Smooth muscle cell (in vitro differentiated cells): ENCODE data around the gene GUCY1A2. TPM values are rescaled to one million over a fixed set of nuclear protein-coding genes. Genes with fewer than 3 reads are reported as not detected.

Source experiments
- DNase-seq: peaks from one replicate; lab custom pipeline; 2025; ENCODE audit not compliant: unreplicated experiment; lab: John Stamatoyannopoulos, UW
- H2AFZ ChIP-seq: fragments of 200-600 bp; sonication (generic); 2 replicates; pipeline ENCODE4 v1.6.0; 2016; ENCODE audit warnings: antibody characterized with exemption, low read depth, mild to moderate bottlenecking
- H3F3A ChIP-seq: fragments of 200-600 bp; sonication (generic); 2 replicates; pipeline ENCODE4 v1.6.0; 2017; ENCODE audit warnings: antibody characterized with exemption, low read depth
- H3K27ac ChIP-seq: fragments of 200-600 bp; sonication (generic); 2 replicates; pipeline ENCODE4 v1.5.1; 2016; ENCODE audit warnings: low read depth, mild to moderate bottlenecking
- H3K27me3 ChIP-seq: fragments of 200-600 bp; sonication (generic); 2 replicates; pipeline ENCODE4 v1.6.1; 2016; ENCODE audit warnings: low read depth, mild to moderate bottlenecking
- H3K36me3 ChIP-seq: fragments of 200-600 bp; sonication (generic); 2 replicates; pipeline ENCODE4 v1.5.1; 2016; ENCODE audit warnings: low read depth
- H3K4me1 ChIP-seq: fragments of 200-600 bp; sonication (generic); 2 replicates; pipeline ENCODE4 v1.5.1; 2016; ENCODE audit warnings: low read depth
- H3K4me2 ChIP-seq: fragments of 200-600 bp; sonication (generic); 2 replicates; pipeline ENCODE4 v1.6.0; 2016; ENCODE audit warnings: mild to moderate bottlenecking
- H3K4me3 ChIP-seq: fragments of 200-600 bp; sonication (generic); 2 replicates; pipeline ENCODE4 v1.5.1; 2016; ENCODE audit warnings: mild to moderate bottlenecking
- H3K79me2 ChIP-seq: fragments of 200-600 bp; sonication (generic); 2 replicates; pipeline ENCODE4 v1.6.0; 2016; ENCODE audit warnings: low read depth, mild to moderate bottlenecking
- H3K9ac ChIP-seq: fragments of 200-600 bp; sonication (generic); 2 replicates; pipeline ENCODE4 v1.6.0; 2016; ENCODE audit warnings: low read depth
- H3K9me3 ChIP-seq: fragments of 200-600 bp; sonication (generic); replicated peaks from 2 replicates; pipeline ENCODE4 v1.5.1; 2016; ENCODE audit warnings: low read depth
- H4K20me1 ChIP-seq: fragments of 200-600 bp; sonication (generic); 2 replicates; pipeline ENCODE4 v1.6.0; 2016; ENCODE audit warnings: low read depth
- CTCF ChIP-seq: fragments of 200-600 bp; sonication (generic); IDR thresholded peaks from 2 replicates; pipeline ENCODE4 v1.5.1; 2017; ENCODE audit warnings: borderline replicate concordance, mild to moderate bottlenecking, antibody characterized with exemption; ENCODE audit not compliant: insufficient read depth, poor library complexity, severe bottlenecking
- WGBS: methylation state at CpG from one replicate; pipeline ENCODE4 v1.1.7; 2016; ENCODE audit warnings: low lambda C conversion rate; 5-methylcytosine and 5-hydroxymethylcytosine counted together
- polyA plus RNA-seq: library from polyadenylated mRNA; unstranded; fragments of >200 nt; fragmentation: Nextera tagmentation; extraction: Ambion mirVana; gene quantifications from 2 replicates; pipeline ENCODE4 v1.2.1, GENCODE V29; 2016
- total RNA-seq: library from RNA; depleted of rRNA; stranded (reverse); fragments of >200 nt; gene quantifications from 2 replicates; pipeline ENCODE4 v1.2.3, GENCODE V29; 2014

The GUCY1A2 gene
- total and polyA plus RNA-seq, 2 experiments from 2014 or later, result 0.08 to 1.1 TPM

DNA sequence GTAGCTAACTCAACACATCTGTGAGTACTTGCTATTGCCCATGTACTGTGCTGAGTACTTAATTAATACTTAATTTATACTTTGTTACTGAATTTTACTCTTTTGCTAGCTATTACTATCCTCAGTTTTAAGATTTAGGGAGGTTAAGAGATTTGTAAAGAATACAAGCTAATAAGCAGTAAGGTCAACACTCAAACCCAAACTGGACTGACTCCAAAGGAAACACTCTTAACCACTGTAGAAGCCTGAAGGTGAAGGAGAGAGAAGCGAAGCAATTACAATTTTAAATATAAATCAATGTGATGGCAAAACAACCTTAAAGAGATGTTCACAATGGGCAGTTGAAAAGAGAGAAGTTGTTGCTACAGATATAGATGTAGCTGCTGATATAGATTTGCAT is 204.5 kb downstream of the GUCY1A2 start:
- no peaks in the 10 kb centered on the region for H3F3A ChIP-seq
- no peaks in the 10 kb centered on the region for H3K36me3 ChIP-seq
- H2AFZ ChIP-seq, result no peak overlapping the region
- H3K79me2 ChIP-seq, result no peaks in the 10 kb centered on the region
- no peak for DNase-seq
- H3K9me3 ChIP-seq, result no peaks in the 10 kb centered on the region
- no peaks in the 10 kb centered on the region for H3K27me3 ChIP-seq
- WGBS, result 91% methylated on average over 1 of the region's 1 CpG
- no peaks in the 10 kb centered on the region for H4K20me1 ChIP-seq
- H3K4me2 ChIP-seq, result no peak overlapping the region
- H3K9ac ChIP-seq, result no peak overlapping the region
- TF ChIP-seq CTCF, result no peak
- H3K4me1 ChIP-seq, result no peaks in the 10 kb centered on the region
- H3K27ac ChIP-seq, result no peak overlapping the region
- no peak overlapping the region for H3K4me3 ChIP-seq

- Histone ChIP-seq H3K4me2 (no peak overlapping the region), H3K27me3 (no peaks in the 10 kb centered on the region), H3K27ac (no peak overlapping the region), H3K36me3 (no peaks in the 10 kb centered on the region), H3K4me1 (no peaks in the 10 kb centered on the region), H3K9me3 (no peaks in the 10 kb centered on the region), H3K4me3 (no peak overlapping the region), H2AFZ (no peak overlapping the region), H3F3A (no peaks in the 10 kb centered on the region), H4K20me1 (no peaks in the 10 kb centered on the region), H3K79me2 (no peaks in the 10 kb centered on the region), H3K9ac (no peak overlapping the region)
- no peak for DNase-seq
- TF ChIP-seq CTCF, result no peak
Measured at GRCh38 chr11:106794058-106794457, 224.2 kb downstream of the GUCY1A2 start.

- WGBS, result 82% methylated on average over 3 of the region's 3 CpGs
- TF ChIP-seq CTCF, result no peak
Measured at GRCh38 chr11:106789406-106789805, 228.9 kb downstream of the GUCY1A2 start.

DNA sequence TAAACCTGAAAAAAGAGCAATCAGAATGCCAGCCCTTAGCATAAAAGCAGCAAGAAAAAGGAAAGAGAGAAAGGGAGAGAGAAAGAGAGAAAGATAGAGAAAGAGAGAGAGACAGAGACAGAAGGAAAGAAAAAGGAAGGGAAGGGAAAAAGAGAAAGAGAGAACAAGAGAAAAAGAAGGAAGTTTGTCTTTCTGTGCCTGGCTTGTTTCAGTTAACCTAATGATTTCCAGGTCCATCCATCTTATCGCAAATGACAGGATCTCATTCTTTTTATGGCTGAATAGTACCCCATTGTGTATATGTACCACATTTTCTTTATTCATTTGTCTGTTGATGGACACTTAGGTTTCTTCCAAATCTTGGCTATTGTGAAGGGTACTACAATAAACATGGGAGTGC is 230.8 kb downstream of the GUCY1A2 start:
- no peaks in the 10 kb centered on the region for H3K27me3 ChIP-seq
- H3K36me3 ChIP-seq, result no peaks in the 10 kb centered on the region
- no peaks in the 10 kb centered on the region for H3K79me2 ChIP-seq
- H3K4me3 ChIP-seq, result no peak overlapping the region
- no peak overlapping the region for H3K4me2 ChIP-seq
- H4K20me1 ChIP-seq, result no peaks in the 10 kb centered on the region
- no peak overlapping the region for H3K9ac ChIP-seq
- H3F3A ChIP-seq, result no peaks in the 10 kb centered on the region
- WGBS, result 100% methylated on average over 1 of the region's 1 CpG
- no peak for TF ChIP-seq CTCF
- no peaks in the 10 kb centered on the region for H3K9me3 ChIP-seq
- H3K4me1 ChIP-seq, result no peaks in the 10 kb centered on the region
- no peak for DNase-seq
- no peak overlapping the region for H2AFZ ChIP-seq
- H3K27ac ChIP-seq, result no peak overlapping the region

More at GRCh38 chr11:106789406-106789805, 228.9 kb downstream of the GUCY1A2 start:
- Histone ChIP-seq H3K4me1 (no peaks in the 10 kb centered on the region), H3K9me3 (no peaks in the 10 kb centered on the region), H3K27ac (no peak overlapping the region), H3F3A (no peaks in the 10 kb centered on the region), H4K20me1 (no peaks in the 10 kb centered on the region), H3K4me2 (no peak overlapping the region), H2AFZ (no peak overlapping the region), H3K4me3 (no peak overlapping the region), H3K36me3 (no peaks in the 10 kb centered on the region), H3K9ac (no peak overlapping the region), H3K27me3 (no peaks in the 10 kb centered on the region), H3K79me2 (no peaks in the 10 kb centered on the region)
- DNase-seq, result no peak
